GM12878 (cell line): ENCODE measurements around the gene TMEM88. TPM values are rescaled to one million over a fixed set of nuclear protein-coding genes. Genes with fewer than 3 reads are reported as not detected.

Experiments
- ATF7 ChIP-seq: fragments of 450-650 bp; IDR thresholded peaks from 2 replicates; pipeline ENCODE4 v1.6.1; 2016; ENCODE audit warnings: low read depth, mild to moderate bottlenecking
- BMI1 ChIP-seq: fragments of 450-650 bp; IDR thresholded peaks from 2 replicates; pipeline ENCODE4 v1.6.1; 2016; ENCODE audit warnings: mild to moderate bottlenecking, moderate library complexity, borderline replicate concordance
- CBFB ChIP-seq: IDR thresholded peaks from 2 replicates; pipeline ENCODE4 v1.6.1; 2016; ENCODE audit warnings: antibody characterized with exemption, low read depth
- CEBPZ ChIP-seq: fragments of 150-350 bp; IDR thresholded peaks from 2 replicates; pipeline ENCODE4 v1.6.1; 2016; ENCODE audit warnings: low read depth, low read length
- EP300 ChIP-seq, 2 experiments: fragments of 150-350 bp in 1 of 2; IDR thresholded peaks; 2 replicates each; pipeline ENCODE4 v1.6.1; 2011 to 2012; ENCODE audit warnings: low read depth in 2 of 2, low read length in 2 of 2, borderline replicate concordance in 1 of 2, improper control_type of control experiment in 1 of 2, inconsistent platforms in 1 of 2; ENCODE audit not compliant: control insufficient read depth in 1 of 2
- FOS ChIP-seq: IDR thresholded peaks from 3 replicates; pipeline ENCODE4 v1.6.1; 2011; ENCODE audit warnings: borderline replicate concordance; ENCODE audit not compliant: insufficient read length; ENCODE audit errors: extremely low read depth
- KDM1A ChIP-seq: fragments of 200-600 bp; sonication (generic); IDR thresholded peaks from 2 replicates; pipeline ENCODE4 v1.6.1; 2016; ENCODE audit warnings: borderline replicate concordance
- POLR2AphosphoS2 ChIP-seq: IDR thresholded peaks from 2 replicates; pipeline ENCODE4 v1.6.1; 2011; ENCODE audit warnings: low read depth, mild to moderate bottlenecking, low read length, improper control_type of control experiment, moderate library complexity
- RELB ChIP-seq: fragments of 450-650 bp; IDR thresholded peaks from 2 replicates; pipeline ENCODE4 v1.6.1; 2017; ENCODE audit warnings: low read depth, mild to moderate bottlenecking, moderate library complexity
- SMARCA5 ChIP-seq: fragments of 450-650 bp; IDR thresholded peaks from 2 replicates; pipeline ENCODE4 v1.6.1; 2017; ENCODE audit warnings: mild to moderate bottlenecking
- TAF1 ChIP-seq: IDR thresholded peaks from 2 replicates; pipeline ENCODE4 v1.6.1; 2011; ENCODE audit warnings: mild to moderate bottlenecking, low read depth, low read length, borderline replicate concordance
- TCF12 ChIP-seq: IDR thresholded peaks from 2 replicates; pipeline ENCODE4 v1.6.1; 2011; ENCODE audit warnings: low read depth, mild to moderate bottlenecking, low read length
- ZNF274 ChIP-seq: IDR thresholded peaks from one replicate; pipeline ENCODE4 v1.8.0; 2011; ENCODE audit not compliant: insufficient read length, insufficient read depth
- polyA plus RNA-seq, 11 experiments: library from polyadenylated mRNA; depleted of rRNA in 4 of 11; unstranded in 6 of 11; stranded (reverse) in 5 of 11; fragments of >200 nt; fragmentation: Nextera tagmentation in 4 of 11; fragmentation: Illumina TruSeq in 1 of 11; extraction: Ambion mirVana in 4 of 11; extraction: Trizol in 1 of 11; gene quantifications; 1 replicate in 1 of 11; 2 replicates in 10 of 11; pipeline versions ENCODE4 v1.2.1 to v1.2.3, GENCODE V29; 2011 to 2016; ENCODE audit warnings: inconsistent platforms in 2 of 11, missing spikeins in 2 of 11, low read depth in 1 of 11
- total RNA-seq, 4 experiments: library from RNA; depleted of rRNA in 3 of 4; stranded (reverse); fragments of >200 nt in 3 of 4; fragmentation: Illumina TruSeq in 1 of 4; extraction: Trizol in 1 of 4; gene quantifications; 2 replicates each; pipeline versions ENCODE4 v1.2.1 to v1.2.3, GENCODE V29; 2013 to 2021
- TF ChIP-seq, protein P1 (sequence below): fragments of 450-650 bp; IDR thresholded peaks from 2 replicates; pipeline ENCODE4 v1.6.1; 2017; ENCODE audit warnings: antibody characterized with exemption, mild to moderate bottlenecking, moderate library complexity
- TF ChIP-seq, protein P2 (sequence below): IDR thresholded peaks from 2 replicates; pipeline ENCODE4 v1.6.1; 2012; ENCODE audit warnings: low read depth, low read length, improper control_type of control experiment
- TF ChIP-seq, protein P3 (sequence below): IDR thresholded peaks from 2 replicates; pipeline ENCODE4 v1.6.1; 2011; ENCODE audit warnings: mild to moderate bottlenecking, low read depth, low read length, moderate library complexity; ENCODE audit not compliant: insufficient replicate concordance

Gene TMEM88
- total and polyA plus RNA-seq, 10 of the 15 experiments (the other 5 are each of a cell fraction or from before 2014, with no cell fraction given), result 0.21 to 2.2 (median 0.62) TPM; not detected in 5

- no peak for TF ChIP-seq CEBPZ
- peak; percentile 96 for TF ChIP-seq TCF12
- no peak for TF ChIP-seq CBFB
- TF ChIP-seq TAF1, result no peak
- TF ChIP-seq, protein P1, sequence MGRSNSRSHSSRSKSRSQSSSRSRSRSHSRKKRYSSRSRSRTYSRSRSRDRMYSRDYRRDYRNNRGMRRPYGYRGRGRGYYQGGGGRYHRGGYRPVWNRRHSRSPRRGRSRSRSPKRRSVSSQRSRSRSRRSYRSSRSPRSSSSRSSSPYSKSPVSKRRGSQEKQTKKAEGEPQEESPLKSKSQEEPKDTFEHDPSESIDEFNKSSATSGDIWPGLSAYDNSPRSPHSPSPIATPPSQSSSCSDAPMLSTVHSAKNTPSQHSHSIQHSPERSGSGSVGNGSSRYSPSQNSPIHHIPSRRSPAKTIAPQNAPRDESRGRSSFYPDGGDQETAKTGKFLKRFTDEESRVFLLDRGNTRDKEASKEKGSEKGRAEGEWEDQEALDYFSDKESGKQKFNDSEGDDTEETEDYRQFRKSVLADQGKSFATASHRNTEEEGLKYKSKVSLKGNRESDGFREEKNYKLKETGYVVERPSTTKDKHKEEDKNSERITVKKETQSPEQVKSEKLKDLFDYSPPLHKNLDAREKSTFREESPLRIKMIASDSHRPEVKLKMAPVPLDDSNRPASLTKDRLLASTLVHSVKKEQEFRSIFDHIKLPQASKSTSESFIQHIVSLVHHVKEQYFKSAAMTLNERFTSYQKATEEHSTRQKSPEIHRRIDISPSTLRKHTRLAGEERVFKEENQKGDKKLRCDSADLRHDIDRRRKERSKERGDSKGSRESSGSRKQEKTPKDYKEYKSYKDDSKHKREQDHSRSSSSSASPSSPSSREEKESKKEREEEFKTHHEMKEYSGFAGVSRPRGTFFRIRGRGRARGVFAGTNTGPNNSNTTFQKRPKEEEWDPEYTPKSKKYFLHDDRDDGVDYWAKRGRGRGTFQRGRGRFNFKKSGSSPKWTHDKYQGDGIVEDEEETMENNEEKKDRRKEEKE, result no peak
- peak in 1 of 2 experiments; percentile 35; a peak in 1 of 4 replicates for TF ChIP-seq EP300 (IDR thresholded peaks at IDR 0.05; ENCODE audit: borderline replicate concordance in 1 of 2, control insufficient read depth in 1 of 2, low read depth in 2 of 2, low read length in 2 of 2)
- TF ChIP-seq RELB, result peak; percentile 79
- no peak for TF ChIP-seq ZNF274
- TF ChIP-seq KDM1A, result no peak
- TF ChIP-seq, protein P2, sequence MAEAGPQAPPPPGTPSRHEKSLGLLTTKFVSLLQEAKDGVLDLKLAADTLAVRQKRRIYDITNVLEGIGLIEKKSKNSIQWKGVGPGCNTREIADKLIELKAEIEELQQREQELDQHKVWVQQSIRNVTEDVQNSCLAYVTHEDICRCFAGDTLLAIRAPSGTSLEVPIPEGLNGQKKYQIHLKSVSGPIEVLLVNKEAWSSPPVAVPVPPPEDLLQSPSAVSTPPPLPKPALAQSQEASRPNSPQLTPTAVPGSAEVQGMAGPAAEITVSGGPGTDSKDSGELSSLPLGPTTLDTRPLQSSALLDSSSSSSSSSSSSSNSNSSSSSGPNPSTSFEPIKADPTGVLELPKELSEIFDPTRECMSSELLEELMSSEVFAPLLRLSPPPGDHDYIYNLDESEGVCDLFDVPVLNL, result no peak
- TF ChIP-seq SMARCA5, result no peak; the same call in 1 of the 2 replicates
- TF ChIP-seq FOS, result no peak
- peak; percentile 90 for TF ChIP-seq BMI1
- TF ChIP-seq, protein P3, sequence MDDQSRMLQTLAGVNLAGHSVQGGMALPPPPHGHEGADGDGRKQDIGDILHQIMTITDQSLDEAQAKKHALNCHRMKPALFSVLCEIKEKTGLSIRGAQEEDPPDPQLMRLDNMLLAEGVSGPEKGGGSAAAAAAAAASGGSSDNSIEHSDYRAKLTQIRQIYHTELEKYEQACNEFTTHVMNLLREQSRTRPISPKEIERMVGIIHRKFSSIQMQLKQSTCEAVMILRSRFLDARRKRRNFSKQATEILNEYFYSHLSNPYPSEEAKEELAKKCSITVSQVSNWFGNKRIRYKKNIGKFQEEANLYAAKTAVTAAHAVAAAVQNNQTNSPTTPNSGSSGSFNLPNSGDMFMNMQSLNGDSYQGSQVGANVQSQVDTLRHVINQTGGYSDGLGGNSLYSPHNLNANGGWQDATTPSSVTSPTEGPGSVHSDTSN, result no peak
- peak; percentile 64 for TF ChIP-seq ATF7
- TF ChIP-seq POLR2AphosphoS2, result no peak
Measured at GRCh38 chr17:7834957-7835813, 19.7 kb upstream of the TMEM88 start (continued).
